H54 (cell line): ENCODE data around the gene FBXO3.
"Not testable (repeated sequence)": the region's sequence is repeated elsewhere in the genome, so short reads cannot be mapped to it uniquely, and the experiment has no call there.

Source experiments
- DNase-seq: peaks from one replicate; pipeline ENCODE4 v3.0.0; 2011; ENCODE audit warnings: low spot score, mixed read lengths; ENCODE audit not compliant: insufficient read length
- FAIRE-seq: peaks from 3 replicates; lab custom pipeline; 2011; peaks lifted over from hg19 to GRCh38; lab: Jason Lieb, UNC
- POLR2A ChIP-seq: IDR thresholded peaks from 2 replicates; pipeline ENCODE4 v1.6.1; 2011; ENCODE audit warnings: low read depth, mild to moderate bottlenecking, low read length

The FBXO3 gene

DNA sequence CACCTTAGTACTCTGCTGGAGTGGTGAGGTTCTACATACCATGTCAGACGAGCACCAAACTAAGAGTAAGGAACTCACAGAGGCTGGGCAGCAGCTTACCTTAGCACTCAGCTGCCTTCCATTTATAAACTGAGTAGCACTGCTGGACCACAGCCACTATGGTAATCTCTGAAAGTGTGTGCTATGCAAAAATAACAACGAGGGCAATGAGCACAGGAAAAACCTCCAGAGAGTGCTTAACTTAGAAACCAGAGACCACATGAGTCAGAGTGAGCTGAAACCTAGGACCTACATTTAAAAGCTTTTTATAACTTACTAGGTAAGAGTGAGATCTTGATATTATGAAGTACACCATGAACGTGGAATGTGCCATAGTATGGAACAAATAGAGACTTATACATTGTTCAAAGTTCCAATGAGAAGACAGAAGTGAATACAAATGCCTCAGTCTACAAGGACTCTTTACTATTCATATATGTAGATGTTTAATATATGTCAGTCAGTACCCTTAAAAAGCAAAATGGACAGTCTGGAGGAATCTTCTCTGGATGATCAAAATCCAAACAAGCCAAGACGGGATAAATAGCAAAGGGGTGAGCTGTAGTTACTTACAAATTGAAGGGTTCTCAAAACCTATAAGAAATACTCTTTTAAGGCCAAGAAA lies 20.9 kb downstream of the FBXO3 start:
- FAIRE-seq (peak; percentile 93), DNase-seq (no peak)
- no peak for TF ChIP-seq POLR2A

DNA sequence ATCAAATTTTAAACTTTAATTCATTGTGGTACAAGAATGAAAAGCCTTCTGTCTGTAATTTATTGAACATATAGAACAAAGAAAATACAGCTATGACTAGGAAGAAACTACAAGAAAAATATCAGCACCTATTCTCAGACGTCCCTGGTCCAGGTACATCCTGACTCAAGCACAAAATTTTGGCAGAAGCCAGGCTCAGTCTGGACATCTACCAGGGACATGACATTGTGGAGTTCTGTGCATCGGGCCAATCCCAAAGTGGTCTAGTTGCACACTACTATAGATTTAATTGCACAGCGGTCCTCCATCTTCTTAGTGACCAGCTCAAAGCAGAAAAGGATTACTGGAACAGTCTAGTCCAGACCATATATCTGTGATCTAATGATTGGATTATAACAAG lies 22.4 kb downstream of the FBXO3 start:
- TF ChIP-seq POLR2A = no peak
- FAIRE-seq (no peak), DNase-seq (no peak)

DNA sequence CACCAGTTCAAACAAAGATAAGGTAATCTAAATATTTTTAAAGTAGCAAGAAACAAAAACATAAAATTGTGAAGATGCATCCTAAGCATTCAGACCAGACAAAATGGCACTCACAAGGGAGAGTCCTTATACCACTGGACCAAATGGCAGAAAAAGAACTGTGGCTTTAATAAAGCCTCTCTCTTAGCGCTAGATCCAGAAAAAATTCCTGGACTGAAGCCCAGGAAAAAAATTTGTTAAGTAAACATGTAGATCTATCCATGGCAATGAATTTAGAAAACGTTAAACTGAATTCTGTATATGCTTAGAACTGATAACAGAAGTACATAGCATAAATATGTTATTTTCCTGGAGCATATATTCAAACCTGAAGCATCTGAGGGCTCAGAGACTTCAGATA lies 26.3 kb downstream of the FBXO3 start:
- DNase-seq = no peak
- no peak for TF ChIP-seq POLR2A
- no peak for FAIRE-seq

DNA sequence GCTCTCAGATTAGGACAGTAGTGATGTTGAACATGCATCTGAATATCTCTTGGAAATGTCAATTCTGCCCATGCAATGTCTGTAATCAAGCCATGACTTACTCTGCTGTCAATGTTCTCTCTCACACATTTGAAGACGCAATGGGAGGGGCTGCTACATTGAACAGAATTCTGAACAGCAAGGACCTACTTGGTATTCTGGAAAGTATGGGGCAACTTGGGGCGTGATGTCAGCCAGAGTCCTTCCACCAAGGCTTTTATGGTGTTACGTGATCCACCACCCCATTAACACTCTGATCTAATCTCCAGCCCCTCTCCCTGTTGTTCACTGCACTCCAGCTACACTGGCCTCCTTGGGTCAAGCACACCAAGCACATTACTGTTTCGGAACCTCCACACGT lies 31.0 kb downstream of the FBXO3 start:
- no peak for TF ChIP-seq POLR2A
- DNase-seq (no peak), FAIRE-seq (no peak)

DNA sequence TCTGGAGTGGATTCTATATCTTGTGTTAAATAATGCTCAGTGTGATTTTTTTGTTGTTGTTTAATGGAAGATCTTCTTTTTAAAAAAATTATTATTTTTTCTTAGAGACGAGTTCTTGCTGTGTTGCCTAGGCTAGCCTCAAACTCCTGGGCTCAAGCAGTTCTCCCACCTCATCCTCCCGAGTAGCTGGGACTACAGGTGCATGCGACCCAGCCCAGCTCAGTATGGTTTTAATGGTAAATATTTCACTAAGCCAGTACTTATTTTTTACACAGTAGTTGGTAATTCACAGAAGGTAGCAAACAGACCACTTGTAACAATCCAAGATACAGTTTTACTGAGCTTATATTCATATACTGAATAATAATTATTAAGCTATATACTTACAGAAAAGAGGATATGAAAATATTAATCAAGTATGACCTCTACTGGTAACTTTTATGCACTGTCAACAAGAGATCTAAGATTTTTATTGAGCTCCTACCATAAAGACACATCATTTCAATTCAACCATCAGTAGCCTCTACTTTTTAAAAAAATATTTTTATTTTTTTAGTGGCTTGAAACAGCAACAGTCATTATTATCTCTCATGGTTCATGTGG lies 32.0 kb downstream of the FBXO3 start:
- no peak for FAIRE-seq
- no peak for TF ChIP-seq POLR2A
- no peak for DNase-seq

DNA sequence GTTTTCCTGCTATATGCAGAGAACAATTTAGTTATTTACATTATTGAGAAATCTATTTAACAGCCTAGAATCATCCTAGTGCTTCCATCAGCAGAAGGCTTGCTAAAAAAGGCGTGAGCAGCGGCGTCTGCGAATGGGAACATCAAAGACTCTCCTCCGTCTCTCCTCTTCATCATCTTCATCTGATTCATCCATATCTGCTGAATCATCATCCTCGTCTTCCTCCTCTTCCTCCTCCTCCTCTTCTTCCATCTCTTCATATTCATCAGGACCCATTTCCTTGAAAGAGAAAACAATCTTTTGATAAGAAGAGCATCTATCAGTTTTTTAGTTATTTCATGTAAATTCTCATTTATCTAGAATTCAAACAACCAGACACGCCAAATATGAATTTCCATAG lies 32.5 kb downstream of the FBXO3 start:
- peak; percentile 43 for FAIRE-seq
- TF ChIP-seq POLR2A = no peak
- DNase-seq = no peak

DNA sequence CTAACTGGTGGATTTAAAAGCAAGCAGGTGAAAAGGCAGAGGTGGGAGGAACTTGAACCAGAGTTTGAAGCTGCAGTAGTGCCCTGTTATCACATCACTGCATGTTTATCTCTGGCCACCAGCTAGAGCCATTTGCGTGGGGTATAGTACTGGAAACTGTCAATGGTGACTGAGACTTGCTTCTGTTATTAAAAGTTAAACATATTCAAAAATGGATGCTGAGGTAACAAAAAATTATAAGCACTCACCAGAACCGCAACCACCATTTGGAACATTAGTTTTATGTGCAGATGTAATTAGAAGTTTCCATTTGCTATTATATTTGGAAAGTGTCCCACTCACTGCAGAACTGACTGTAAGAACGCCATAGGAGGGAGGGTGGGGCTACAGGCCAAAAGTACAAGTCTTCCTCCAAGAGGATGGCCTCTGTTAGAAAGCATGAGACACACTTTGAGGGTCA lies 36.9 kb downstream of the FBXO3 start:
- no peak for TF ChIP-seq POLR2A
- DNase-seq = no peak
- no peak for FAIRE-seq

DNA sequence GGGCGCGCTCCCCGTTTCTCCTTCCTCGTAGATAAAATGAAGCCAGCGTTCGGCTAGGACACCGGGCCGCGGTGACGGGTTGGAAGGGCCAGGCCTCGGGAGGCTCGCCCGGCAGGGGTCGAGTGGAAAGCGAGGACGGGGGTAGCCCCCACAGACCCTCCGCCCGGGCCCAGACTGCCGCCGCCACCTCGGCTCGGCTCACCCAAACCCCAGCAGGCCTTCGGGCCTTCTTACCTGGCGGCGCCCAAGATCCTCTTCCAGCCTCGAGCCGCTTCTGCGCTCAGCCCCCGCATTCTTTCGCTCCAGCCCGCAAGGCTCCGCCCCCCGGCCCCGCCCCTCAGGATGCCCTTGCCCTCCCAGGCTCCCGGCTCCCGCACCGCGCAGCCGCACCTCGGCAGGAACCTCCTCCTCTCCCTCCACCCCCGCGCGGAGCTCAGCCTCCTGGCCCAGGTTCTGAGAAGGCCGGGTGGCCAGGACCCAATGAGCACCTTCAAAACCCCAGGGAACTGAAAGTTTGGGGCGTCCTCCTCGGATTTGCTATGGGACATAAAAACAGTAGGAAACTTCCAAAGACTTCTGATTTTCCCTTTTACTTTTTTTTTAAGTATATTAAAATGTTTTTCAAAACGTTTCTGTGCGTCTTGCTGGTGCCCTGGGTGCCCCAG lies 38.0 kb downstream of the FBXO3 start, which contains the start of gene CD59:
Gene CD59 (minus strand): TSS at position 276 of the 665 bp plus-strand sequence. CDS start 13,978 bp downstream, outside the sequence.
- DNase-seq (peak; percentile 88), FAIRE-seq (no peak)
- TF ChIP-seq POLR2A = peak; percentile 95

DNA sequence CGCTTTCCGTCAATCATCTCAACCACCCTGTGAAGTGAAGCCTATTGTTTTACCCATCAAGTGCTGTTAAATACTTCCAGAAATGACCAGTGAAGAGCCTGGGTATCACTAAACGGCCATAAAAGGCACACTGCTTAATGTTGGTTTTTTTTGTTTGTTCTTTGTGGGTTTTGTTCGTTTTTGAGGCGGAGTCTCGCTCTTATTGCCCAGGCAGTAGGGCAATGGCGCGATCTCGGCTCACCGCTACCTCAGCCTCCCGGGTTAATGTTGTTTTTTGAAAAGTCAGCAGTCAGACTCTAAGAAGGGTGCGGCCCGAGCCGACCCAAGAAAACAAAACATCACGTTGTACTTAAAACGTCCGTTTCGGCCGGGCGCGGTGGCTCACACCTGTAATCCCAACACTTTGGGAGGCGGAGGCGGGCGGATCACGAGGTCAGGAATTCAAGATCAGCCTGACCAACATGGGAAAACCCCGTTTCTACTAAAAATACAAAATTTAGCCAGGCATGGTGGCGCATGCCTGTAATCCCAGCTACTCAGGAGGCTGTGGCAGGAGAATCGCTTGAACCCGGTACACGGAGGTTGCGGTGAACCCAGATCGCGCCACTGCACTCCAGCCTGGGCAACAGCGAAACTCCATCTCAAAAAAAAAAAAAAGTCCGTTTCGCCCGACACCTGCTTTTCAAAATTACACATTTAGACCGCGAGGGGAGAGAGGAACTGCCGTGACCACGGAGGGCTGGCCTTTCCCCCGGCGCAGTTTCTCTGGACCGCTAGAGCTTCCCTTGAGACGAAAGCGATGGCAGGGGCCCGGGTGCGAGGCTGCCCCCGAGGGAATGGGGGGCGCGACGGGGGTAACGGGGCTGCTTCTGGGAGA lies 38.8 kb downstream of the FBXO3 start:
- TF ChIP-seq POLR2A = no peak
- DNase-seq = no peak
- FAIRE-seq = no peak

DNA sequence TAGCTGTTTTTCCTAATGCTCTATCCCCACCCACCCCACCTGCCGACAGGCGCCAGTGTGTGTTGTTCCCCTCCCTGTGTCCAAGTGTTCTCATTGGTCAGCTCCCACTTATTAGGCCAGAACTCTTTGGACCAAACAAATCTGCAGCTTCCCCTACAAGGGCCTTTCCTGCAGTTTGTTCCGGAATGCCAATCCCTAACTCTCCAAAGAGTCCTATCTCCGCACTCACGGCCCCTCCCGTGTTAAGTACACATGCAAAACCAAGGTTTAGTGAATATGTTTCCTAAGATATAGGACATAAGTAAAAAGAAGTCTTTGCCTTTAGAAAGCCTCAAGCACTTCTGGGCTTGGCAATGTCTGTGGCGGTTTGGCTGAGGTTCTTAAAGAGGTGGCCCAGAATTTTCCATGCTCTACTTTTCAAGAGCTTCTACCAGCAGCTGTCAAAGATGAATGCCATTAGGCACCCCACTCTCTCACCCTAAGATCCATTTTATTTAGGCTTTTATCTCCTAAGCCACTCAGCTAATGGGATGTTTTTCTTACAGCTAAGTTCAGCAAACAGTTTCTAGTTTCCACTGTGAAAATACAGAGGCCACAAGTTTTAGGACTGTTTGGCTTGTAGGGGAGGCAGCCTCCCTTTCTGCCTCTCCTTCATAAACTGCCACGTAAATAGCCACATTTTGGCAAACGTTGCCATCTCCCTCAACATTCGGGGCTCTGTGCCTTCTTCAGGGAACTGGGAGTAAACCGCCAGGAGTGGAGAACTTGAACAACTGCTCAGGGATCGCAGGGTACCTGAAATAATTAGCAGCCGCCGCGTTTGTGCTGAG lies 39.7 kb downstream of the FBXO3 start:
- no peak for DNase-seq
- TF ChIP-seq POLR2A = no peak
- FAIRE-seq = no peak

DNA sequence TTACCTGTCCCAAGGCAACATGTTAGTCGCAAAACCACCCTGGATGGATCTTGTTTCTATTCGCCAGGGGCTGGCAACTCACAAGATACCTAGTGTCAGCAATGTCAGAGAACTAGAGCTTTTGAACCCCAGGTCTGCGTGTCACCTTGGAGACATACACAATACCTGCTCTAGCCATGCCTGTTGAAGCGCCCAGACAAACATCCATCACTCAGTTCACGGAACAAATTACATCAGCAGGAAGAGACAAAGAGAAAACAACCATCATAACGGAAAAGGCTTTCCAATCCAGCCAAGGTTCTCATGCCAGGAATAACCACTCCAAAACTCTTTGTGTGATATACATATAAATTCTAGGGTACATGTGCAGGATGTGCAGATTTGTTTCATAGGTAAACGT lies 40.3 kb downstream of the FBXO3 start:
- no peak for DNase-seq
- FAIRE-seq = no peak
- no peak for TF ChIP-seq POLR2A

DNA sequence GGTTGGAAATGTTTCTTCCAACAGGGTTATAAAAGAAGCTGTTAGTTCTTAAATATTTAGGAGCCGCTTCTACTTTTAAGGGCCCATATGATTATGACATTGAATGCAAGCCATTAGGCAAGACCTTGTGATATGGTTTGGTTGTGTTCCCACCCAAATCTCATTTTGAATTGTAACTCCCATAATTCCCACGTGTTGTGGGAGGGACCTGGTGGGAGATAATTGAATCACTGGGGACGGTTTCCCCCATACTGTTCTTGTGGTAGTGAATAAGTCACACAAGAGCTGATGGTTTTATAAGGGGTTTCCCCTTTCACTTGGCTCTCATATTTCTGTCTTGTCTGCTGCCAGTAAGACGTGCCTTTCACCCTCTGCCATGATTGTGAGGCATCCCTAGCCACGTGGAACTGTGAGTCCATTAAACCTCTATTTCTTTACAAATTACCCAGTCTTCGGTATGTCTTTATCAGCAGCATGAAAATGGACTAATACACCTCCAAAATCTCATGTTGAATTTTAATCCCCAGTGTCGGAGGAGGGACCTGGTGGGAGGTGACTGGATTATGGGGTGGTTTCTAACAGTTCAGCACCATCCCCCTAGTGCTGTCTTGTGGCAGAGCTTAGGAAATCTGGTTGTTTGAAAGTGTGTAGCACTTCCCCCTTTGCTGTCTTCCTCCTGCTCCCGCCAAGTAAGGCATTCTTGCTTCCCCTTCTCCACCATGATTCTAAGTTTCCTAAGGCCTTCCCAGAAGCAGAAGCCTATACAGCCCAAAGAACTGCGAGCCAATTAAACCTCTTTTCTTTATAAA lies 42.4 kb downstream of the FBXO3 start:
- DNase-seq = no peak
- FAIRE-seq = no peak
- TF ChIP-seq POLR2A = no peak

DNA sequence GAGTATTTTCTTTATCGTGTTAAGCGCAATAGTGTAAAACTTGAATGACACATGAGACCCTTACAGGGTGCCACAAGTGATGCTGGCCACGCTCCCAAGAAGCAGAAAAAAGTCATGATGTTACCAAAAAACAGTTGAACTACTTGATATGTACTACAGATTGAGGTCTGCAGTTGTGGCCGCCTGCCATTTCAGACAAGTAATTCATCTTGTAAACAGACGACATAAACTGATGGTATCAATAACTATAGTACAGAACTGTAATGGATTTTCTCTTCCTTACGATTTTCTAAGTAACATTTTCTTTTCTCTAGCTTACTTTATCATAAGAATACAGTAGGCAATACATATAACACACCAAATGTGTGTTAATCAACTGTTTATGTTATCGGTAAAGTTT lies 43.6 kb downstream of the FBXO3 start:
- no peak for TF ChIP-seq POLR2A
- DNase-seq (no peak), FAIRE-seq (no peak)

DNA sequence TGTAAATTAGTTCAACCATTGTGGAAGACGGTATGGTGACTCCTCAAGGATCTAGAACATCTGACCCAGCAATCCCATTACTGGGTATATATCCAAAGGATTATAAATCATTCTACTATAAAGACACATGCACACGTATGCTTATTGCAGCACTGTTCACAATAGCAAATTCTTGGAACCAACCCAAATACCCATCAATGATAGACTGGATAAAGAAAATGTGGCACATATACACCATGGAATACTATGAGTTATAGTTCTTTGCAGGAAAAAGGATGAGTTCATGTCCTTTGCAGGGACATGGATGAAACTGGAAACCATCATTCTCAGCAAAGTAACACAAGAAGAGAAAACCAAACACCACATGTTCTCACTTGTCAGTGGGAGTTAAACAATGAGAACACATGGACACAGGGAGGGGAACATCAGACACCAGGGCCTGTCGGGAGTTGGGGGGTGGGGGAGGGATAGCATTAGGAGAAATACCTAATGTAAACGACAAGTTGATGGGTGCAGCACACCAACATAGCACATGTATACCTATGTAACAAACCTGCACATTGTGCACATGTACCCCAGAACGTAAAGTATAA lies 45.2 kb downstream of the FBXO3 start:
- not testable (repeated sequence) for DNase-seq, FAIRE-seq

DNA sequence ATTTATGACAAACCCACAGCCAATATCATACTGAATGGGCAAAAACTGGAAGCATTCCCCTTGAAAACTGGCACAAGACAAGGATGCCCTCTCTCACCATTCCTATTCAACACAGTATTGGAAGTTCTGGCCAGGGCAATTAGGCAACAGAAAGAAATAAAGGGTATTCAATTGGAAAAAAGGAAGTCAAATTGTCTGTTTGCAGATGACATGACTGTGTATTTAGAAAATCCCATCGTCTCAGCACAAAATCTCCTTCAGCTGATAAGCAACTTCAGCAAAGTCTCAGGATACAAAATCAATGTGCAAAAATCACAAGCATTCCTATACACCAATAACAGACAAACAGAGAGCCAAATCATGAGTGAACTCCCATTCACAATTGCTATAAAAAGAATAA lies 46.8 kb downstream of the FBXO3 start:
- not testable (repeated sequence) for FAIRE-seq, DNase-seq
